PC-3 (cell line): ENCODE data around the gene RALA.

Experiments used
- EZH2 ChIP-seq: fragments of 300-600 bp; sonication (generic); IDR thresholded peaks from one replicate; pipeline ENCODE4 v1.6.1; 2017; ENCODE audit warnings: antibody characterized with exemption, mild to moderate bottlenecking, low read length; ENCODE audit not compliant: unreplicated experiment
- EZH2phosphoT487 ChIP-seq: fragments of 300-600 bp; sonication (generic); IDR thresholded peaks from 2 replicates; pipeline ENCODE4 v1.6.1; 2018; ENCODE audit warnings: mild to moderate bottlenecking, antibody characterized with exemption, low read length, borderline replicate concordance
- TF ChIP-seq, protein P1 (sequence below): fragments of 300-600 bp; sonication (generic); conservative IDR thresholded peaks from 2 replicates; pipeline ENCODE4 v1.5.1; 2017; ENCODE audit warnings: antibody characterized with exemption, low read depth, mild to moderate bottlenecking, low read length

DNA sequence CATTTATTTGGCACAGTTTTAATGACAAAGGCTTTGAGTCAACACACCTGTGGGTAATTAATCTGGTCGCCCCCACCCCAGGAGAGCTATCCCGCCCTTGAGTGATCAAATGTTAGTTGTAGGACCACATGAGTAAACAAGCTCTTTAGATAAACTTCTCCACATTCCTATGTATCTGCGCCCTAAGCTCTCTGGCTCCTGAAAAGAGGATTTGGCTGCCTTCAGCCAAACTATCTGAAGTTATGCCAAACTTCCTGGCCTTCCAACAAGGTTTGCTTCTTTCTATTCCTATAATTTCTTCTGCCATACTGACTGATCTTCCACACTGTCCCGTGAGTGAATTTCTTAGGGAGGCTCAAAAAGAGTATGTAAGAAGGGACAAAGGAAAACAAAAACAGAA, 134.2 kb downstream of the RALA start:
- TF ChIP-seq, protein P1, sequence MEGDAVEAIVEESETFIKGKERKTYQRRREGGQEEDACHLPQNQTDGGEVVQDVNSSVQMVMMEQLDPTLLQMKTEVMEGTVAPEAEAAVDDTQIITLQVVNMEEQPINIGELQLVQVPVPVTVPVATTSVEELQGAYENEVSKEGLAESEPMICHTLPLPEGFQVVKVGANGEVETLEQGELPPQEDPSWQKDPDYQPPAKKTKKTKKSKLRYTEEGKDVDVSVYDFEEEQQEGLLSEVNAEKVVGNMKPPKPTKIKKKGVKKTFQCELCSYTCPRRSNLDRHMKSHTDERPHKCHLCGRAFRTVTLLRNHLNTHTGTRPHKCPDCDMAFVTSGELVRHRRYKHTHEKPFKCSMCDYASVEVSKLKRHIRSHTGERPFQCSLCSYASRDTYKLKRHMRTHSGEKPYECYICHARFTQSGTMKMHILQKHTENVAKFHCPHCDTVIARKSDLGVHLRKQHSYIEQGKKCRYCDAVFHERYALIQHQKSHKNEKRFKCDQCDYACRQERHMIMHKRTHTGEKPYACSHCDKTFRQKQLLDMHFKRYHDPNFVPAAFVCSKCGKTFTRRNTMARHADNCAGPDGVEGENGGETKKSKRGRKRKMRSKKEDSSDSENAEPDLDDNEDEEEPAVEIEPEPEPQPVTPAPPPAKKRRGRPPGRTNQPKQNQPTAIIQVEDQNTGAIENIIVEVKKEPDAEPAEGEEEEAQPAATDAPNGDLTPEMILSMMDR: no peak
- TF ChIP-seq EZH2 (no peak), EZH2phosphoT487 (no peak)
